C1 segment of cervical spinal cord (tissue), 14 donors: ENCODE results near the gene FA2H.
"Not testable (repeated sequence)": the region's sequence is repeated elsewhere in the genome, so short reads cannot be mapped to it uniquely, and the experiment has no call there.

Source experiments
- DNase-seq, 14 donors: peaks; one replicate each; lab custom pipeline; 2025; lab: John Stamatoyannopoulos, UW

FA2H gene, protein sequence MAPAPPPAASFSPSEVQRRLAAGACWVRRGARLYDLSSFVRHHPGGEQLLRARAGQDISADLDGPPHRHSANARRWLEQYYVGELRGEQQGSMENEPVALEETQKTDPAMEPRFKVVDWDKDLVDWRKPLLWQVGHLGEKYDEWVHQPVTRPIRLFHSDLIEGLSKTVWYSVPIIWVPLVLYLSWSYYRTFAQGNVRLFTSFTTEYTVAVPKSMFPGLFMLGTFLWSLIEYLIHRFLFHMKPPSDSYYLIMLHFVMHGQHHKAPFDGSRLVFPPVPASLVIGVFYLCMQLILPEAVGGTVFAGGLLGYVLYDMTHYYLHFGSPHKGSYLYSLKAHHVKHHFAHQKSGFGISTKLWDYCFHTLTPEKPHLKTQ

DNA sequence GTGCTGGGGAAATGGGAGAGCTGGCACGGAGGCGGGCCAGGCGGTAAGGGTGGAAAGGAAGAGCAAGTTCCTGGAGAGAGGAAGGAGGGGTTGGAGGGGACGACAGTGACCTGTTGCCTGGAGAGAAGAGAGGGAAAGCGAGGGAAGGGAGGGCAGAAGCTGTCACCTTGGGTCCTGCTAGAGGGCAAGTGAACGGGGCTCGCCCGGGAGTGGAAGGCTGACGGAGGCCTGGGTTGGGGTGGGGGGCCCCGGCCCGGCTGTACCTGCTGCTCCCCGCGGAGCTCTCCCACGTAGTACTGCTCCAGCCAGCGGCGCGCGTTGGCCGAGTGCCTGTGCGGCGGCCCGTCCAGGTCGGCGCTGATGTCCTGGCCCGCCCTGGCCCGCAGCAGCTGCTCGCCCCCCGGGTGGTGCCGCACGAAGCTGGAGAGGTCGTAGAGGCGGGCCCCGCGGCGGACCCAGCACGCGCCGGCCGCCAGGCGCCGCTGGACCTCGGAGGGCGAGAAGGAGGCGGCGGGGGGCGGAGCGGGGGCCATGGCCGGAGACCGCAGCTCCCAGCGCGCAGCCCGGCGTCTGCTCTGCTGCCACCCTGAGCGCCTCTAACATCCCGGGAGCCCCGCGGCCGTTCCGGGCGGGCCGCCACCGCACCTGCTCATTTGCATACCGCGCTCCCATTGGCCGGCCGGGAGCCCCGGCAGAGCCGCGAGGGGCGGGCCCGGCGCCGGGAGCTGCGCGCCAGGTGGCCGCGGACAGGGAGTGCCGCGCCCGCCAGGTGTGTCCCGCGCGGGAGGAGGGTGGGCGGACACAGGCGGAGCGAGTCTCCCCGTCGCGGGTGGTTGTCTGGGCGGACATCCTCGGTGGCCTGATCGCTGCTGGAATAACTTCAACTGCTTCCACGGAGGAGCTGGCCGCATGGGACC, at the start of gene FA2H:
FA2H (minus strand) TSS at position 598 of the 917 bp plus-strand sequence; CDS start at position 533, 65 bp downstream.
- DNase-seq = peak in 12 of 14 donors; percentile 19 to 90 (median 70)

DNA sequence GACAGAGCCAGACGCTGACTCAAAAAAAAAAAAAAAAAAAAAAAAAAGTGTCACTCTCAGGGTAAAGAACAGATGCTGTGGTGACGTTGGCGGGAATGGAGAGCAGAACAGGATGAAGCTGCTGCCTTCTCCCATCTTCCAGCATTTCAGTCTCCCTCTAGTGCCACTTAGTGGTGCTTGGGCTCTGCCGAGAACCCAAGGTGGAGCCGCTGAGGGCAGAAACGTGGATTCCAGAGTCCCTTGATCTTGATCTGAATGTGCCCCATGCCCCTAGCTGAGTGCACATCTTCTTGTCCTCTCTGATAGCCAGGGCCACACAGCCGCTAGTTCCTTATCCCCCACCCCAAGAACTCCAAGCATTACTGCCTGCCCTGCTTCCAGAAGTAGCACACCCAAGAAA, 43.2 kb upstream of the FA2H start:
- no peak for DNase-seq

DNA sequence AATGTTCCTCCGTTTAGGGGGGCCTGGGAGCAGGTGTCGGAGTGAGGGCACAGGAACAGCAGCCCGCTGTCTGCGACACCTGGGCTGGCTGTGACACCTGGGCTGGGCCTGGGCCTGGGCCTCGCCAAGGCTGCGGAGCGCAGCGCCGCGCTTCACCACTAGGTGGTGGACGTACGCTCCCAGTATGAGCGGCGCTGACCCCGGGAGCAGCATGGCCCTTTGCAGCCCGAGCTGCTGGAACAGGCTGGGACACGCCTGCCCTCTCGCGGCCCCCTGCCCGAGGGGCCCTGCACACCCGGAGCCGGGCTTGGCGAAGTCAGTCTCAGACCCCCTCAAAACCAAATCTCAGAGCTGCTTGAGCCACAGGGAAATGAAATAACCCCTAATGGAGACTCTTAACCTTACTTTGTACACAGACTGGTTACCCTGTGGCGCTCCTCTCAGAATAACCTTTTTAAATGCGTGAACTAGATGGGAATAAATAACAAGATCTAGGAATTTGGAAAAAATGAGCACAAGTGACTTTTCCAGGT, 38.6 kb upstream of the FA2H start:
- peak in 11 of 14 donors; percentile 22 to 72 (median 52) for DNase-seq

DNA sequence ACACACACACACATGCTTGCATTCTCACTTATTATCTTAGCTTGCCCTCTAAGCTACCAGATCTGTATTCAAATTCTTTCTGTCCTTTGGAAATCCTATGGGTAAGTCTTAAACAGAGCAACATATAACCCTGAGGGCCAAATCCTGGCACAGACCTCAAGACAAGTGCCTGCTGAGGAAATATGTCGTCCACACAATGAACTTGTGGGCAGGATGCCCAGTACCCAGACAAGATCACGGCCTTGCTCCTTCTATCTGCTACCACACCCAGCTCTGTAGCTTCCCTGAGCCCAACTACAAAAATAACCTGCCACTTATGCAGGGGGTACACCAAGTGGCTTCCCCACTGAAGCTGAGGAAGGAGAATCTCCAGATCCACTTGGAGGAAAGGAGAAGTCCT, 37.3 kb upstream of the FA2H start:
- no peak for DNase-seq

DNA sequence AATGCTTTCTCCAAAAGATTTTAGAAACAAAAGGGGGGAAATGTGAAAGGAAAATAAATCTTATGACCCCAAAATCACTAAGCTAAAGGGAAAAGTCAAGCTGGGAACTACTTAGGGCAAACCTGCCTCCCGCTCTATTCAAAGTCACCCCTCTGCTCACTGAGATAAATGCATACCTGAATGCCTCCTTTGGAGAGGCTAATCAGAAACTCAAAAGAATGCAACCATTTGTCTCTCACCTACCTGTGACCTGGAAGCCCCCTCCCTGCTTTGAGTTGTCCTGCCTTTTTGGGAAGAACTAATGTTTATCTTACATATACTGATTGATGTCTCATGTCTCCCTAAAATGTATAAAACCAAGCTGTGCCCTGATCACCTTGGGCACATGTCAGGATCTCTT, 36.6 kb upstream of the FA2H start:
- not testable (repeated sequence) for DNase-seq

DNA sequence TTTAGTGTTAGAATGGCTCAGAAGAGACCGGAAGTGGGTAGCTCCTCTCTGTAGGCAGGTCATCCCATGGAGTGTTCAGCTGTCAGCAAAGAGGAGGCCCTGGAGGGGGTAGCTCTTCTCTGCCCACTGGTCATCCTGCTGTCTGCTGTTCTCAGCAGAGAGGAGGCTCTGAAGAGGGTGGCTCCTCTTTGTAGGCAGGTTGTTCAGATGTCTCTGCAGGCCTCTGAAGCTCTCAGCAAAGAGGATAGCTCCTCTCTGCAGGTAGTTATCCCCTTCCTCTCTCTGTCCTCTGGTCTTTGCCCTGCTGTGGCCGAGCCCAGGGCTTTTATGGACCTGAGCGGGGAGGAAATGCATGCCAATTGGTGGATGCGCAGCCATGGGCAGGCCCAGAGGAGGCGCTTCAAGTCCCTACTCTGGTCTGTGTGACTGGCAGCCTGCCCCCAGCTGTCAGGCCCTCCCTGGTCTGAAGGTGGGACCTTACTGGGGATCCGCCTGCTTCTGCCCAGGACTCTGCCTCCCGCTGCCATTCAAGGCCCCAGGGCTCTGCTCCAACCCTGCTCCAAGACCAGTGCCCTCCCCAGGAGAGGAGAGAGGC, 32.5 kb upstream of the FA2H start:
- DNase-seq = no peak

DNA sequence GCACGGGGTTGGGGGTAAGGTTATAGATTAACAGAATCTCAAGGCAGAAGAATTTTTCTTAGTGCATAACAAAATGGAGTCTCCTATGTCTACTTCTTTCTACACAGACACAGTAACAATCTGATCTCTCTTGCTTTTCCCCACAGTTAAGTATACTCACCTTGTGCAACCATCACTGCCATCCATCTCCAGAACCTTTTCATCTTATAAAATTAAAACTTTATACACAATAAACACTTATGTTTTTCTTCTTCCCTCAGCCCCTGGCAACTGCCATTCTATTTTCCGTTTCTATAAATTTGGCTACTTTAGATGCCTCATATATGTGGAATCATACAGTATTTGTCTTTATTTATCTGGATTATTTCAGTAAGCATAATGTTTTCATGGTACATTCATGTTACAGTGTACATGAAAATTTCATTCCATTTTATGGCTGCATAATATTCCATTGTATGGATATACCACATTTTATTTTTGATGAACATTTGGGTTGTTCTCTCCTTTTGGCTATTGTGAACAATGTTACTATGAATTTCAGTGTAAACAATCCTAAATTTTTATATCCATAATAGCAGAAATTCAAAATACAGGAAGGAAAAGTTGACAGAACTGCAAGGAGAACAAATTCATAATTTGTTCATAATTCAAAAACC, 25.7 kb upstream of the FA2H start:
- no peak for DNase-seq

DNA sequence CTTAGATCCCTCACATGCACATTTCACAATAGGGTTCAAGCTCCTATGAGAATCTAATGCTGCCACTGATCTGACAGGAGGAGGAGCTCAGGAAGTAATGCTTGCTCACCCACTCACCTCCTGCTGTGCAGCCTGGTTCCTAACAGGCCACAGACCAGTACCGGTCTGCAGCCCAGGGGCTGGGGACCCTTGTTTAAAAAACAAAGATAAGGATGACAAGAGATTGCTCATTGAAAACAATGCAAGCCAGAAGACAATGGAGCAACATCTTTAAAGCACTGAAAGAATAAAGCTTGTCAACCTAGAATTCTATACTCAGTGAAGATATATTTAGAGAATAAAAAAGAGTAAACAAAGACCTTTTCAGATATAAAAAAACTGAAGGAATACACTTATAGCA, 22.8 kb upstream of the FA2H start:
- DNase-seq = no peak

DNA sequence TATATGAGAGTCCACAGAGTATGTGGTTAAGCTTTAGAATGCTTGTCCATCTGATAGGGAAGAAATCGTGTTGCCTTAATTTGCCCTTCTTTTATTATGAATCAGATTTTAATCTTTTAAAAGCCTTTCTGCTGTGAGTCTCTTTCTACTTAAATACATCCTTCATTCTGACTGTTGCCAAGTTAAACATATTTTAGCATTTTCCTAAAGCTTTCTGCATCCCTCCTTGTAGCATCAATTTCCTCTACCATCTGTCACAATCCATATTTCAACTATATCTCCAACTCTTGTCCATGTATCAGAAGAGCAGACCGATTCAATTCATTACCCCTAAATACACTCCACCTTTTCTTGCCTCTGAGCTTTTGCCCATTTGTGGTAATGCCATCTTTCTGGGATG, 20.5 kb upstream of the FA2H start:
- no peak for DNase-seq

DNA sequence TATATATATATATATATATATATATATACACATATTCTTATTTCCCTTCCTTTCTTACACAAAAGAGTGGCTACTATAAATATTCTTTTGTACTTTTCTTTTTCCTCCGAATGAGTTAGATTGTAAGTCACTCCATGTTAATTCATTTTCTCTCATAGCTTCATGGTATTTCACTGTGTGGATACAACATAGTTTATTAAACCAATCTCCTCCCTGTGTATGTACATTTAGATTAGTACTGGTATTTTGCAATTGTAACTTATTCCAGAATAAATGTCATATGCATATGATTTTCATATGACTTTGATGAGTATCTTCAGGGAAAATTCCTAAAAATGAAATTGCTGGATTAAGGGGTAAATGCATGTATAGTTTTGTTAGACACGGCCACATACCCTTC, 20.0 kb upstream of the FA2H start:
- DNase-seq = no peak

DNA sequence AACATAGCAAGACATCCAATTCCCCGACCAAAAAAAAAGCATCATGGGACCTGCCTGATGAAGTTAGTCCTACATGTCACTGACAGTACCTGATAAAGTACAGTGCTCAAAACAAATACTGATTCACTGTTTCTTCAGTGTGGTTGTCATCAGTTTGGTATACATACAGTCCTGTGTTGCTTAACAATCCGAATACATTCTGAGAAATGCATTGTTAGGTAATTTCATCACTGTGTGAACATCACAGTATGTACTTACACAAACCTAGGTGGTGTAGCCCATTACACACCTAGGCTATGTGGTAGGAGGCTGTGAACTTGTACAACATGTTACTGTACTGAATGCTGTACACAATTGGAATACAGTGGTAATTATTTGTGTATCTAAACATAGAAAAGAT, 19.0 kb upstream of the FA2H start:
- DNase-seq = no peak

DNA sequence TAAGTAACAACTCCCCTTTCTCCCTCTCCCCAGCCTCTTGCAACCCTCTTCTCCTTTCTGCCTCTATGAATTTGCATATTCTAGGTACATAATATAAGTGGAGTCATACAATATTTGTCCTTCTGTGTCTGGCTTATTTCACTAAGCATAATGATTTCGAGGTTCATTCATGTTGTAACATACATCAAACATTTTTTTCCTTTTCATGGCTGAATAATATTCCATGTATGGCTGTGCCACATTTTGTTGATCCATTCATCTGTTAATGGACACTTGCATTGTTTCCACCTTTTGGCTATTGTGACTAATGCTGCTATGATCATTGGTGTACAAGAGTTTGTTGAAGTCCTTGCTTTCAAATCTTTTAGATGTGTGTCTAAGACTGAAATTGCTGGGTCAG, 17.6 kb upstream of the FA2H start:
- DNase-seq = no peak

DNA sequence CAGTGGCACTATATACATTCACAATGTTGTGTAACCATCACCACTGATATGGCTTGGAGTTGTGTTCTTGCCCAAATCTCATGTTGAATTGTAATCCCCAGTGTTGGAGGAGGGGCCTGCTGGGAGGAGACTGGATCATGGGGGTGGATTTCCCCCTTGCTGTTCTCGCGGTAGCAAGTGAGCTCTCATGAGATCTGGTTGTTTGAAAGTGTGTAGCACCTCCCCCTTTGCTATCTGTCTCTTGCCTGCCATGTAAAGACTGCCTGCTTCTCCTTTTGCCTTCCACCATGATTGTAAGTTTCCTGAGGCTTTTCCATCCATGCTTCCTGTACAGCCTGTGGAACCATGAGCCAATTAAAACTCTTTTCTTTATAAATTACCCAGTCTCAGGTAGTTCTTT, 17.1 kb upstream of the FA2H start:
- not testable (repeated sequence) for DNase-seq

DNA sequence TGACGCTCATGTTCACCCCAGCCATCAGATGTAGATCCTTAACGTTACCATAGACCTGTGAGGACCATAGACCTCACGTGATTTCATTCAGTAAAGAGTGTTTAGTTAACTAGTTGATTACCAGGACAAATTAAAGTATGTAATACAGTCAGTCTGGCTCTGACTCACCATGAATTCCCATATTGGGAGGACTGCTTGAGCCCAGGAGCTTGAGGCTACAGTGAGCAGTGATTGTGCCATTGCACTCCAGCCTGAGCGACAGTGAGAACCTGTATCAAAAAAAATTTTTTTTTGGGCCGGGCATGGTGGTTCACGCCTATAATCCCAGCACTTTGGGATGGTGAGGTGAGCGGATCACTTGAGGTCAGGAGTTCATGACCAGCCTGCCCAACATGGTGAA, 13.5 kb upstream of the FA2H start:
- DNase-seq = no peak

DNA sequence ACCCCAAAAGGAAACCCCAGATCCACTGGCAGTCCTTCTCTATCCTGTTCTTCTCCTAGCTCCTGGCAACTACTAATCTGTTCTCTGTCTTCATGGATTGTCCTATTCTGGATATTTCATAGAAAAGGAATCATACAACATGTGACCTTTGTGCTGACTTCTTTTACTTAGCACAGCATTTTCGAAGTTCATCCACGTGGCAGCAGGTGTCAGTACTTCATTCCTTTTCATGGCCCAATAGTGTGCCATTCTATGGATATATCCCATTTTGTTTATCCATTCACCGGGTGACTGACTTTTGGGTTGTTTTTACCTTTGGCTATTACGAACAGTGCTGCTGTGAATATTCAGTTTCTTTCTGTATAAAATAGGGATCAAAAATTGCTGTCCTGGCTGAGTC, 10.4 kb upstream of the FA2H start:
- DNase-seq = no peak

DNA sequence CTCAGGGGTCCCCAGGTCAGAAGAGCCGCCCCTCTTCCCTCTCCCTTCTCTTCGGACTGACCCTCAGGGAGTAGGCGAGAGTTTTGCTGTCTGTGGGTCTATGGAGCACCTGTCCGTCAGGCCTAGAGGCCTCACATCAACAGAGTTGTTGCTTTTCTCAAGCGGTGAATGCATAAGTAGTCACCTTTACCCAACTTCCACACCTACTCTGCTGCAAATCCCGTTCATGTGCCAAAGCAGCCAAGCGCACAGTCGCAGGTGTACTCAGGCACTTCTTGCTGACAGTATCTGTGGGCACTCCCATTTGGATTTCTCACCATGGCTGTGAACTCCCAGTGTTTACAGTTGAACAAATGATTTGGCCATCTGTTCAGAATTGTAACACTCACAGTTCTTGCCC, 4.0 kb upstream of the FA2H start:
- DNase-seq = no peak

DNA sequence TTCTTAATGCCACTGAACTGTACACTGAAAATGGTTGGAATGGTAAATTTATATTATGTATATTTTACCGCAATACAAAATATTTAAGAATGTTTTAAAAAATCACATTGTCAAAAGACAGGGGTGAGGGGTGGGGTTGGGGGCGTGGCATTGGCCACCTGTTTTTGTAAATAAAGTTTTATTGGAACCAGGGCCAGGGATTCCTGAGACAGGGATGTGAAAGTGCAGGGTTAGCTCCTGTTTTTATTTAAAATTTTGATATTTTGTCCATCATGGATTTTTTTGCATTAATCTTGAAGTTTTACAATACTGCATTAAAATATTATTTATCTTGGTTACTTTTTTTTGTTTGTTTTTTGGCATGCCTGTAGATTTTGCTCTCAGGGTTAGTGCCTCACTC, 2.3 kb upstream of the FA2H start:
- DNase-seq = no peak

DNA sequence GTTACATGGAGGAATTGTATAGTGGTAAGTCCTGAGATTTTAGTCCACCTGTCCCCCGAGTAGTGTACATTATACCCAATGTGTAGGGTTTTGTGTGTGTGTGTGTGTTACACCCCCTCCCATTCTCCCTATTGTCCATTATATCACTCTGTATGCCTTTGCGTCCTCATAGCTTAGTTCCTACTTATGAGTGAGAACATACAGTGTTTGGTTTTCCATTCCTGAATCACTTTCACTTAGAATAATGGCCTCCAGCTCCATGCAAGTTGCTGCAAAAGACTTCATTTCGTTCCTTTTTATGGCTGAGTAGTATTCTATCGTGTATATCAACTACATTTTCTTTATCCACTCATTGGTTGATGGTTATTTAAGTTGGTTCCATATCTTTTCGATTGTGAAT, 635 bp upstream of the FA2H start:
- DNase-seq = no peak

DNA sequence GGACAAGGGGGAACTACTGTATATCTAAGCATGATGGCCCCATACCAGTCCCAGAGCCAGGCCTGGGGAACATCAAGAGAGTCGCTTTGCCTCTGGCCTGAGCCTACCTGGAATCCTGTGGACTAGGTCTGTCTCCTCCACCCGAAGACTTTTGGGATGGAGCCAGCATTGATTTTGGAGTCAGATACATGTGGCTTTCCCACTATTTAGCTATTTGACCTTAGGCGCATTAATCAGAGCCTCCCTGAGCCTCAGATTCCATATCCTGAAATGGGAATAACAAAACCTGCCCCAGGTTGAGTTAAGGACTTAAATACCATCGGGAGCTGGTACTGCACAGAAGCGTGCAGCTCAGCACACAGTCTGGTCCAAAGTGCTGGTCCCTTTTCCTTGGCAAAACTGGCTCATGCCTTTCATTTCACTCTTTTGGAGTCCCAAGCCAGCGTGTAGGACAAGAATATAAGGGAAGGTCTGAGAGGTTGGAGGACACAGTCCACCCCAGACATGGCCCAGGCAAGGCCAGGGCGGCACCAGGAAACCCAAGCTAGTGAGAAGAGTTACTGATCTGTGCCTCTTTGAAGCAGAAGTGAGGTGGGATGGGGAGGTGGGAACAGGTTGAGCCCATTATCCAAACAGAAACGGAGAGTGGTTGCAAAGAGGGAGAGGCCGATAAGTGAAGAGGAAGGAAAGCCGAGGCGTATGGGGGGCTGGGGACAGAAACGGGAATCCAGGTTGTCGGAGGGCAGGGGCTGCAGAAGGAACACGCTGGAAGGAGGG, 986 bp downstream of the FA2H start:
- DNase-seq = no peak

DNA sequence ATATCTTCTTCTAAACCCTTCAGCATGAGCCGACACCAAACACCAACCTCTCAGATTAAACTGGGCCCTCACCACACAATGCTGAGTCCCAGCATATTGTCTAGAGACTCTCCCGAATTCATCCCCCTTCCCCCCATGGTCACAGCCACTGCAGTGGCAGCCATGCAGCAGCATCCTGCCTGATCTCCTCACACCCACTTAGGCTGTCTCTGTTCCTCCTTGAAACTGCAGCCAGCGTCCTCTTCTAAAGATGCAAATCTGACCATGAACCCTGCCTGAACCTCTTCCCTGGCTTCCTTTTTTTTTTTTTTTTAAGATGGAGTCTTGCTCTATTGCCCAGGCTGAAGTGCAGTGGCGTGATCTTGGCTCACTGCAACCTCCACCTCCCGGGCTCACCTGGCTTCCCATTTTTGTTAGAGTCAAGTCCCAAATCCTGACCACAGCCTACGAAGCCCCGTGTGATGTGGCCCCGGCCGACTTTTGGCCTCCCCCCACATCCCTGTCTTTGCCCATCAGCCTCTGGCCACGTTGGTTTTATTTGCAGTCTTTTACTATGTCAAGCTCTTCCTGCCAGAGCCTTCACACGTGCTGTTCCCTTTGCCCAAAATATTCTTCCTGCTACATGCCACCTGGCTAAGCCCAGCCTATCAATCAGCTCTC, 2.8 kb downstream of the FA2H start:
- DNase-seq = no peak
